Mesendoderm (in vitro differentiated cells): ENCODE data around the gene VAT1.
"Not testable (repeated sequence)": the region's sequence is repeated elsewhere in the genome, so short reads cannot be mapped to it uniquely, and the experiment has no call there.

Experiments
- DNase-seq: peaks from one replicate; pipeline ENCODE4 v3.0.0; 2013
- H2AK5ac ChIP-seq: 2 replicates; pipeline ENCODE4 v1.6.1; 2013; ENCODE audit warnings: low read length, inconsistent platforms
- H2BK120ac ChIP-seq: 2 replicates; pipeline ENCODE4 v1.6.1; 2013; ENCODE audit warnings: low read depth, mild to moderate bottlenecking, low read length, moderate library complexity, mixed read lengths
- H2BK15ac ChIP-seq: replicated peaks from 2 replicates; pipeline ENCODE4 v1.6.1; 2013; ENCODE audit warnings: low read depth, mild to moderate bottlenecking, moderate library complexity
- H2BK5ac ChIP-seq: 2 replicates; pipeline ENCODE4 v1.6.1; 2013; ENCODE audit warnings: low read length, inconsistent platforms
- H3K18ac ChIP-seq: 2 replicates; pipeline ENCODE4 v1.6.1; 2013; ENCODE audit warnings: mild to moderate bottlenecking, low read length, mixed read lengths
- H3K23ac ChIP-seq: one replicate; pipeline ENCODE4 v1.6.1; 2013; ENCODE audit warnings: low read length
- H3K27ac ChIP-seq: 2 replicates; pipeline ENCODE4 v1.5.1; 2013; ENCODE audit warnings: low read depth, mild to moderate bottlenecking, inconsistent platforms, low read length, moderate library complexity
- H3K27me3 ChIP-seq: 2 replicates; pipeline ENCODE4 v1.6.1; 2013; ENCODE audit warnings: low read length, control low read depth, mild to moderate bottlenecking, inconsistent platforms; ENCODE audit not compliant: insufficient read depth, poor library complexity
- H3K36me3 ChIP-seq: 2 replicates; pipeline ENCODE4 v1.6.1; 2013; ENCODE audit warnings: low read length, inconsistent platforms; ENCODE audit not compliant: control insufficient read depth, insufficient read depth
- H3K4ac ChIP-seq: one replicate; pipeline ENCODE4 v1.6.1; 2013; ENCODE audit warnings: low read depth, mild to moderate bottlenecking, low read length, moderate library complexity
- H3K4me1 ChIP-seq: 2 replicates; pipeline ENCODE4 v1.6.1; 2013; ENCODE audit warnings: low read depth, low read length, inconsistent platforms; ENCODE audit not compliant: control insufficient read depth
- H3K4me2 ChIP-seq: 2 replicates; pipeline ENCODE4 v1.6.1; 2013; ENCODE audit warnings: low read length
- H3K4me3 ChIP-seq: 2 replicates; pipeline ENCODE4 v1.5.1; 2013; ENCODE audit warnings: mild to moderate bottlenecking, low read length
- H3K56ac ChIP-seq: one replicate; pipeline ENCODE4 v1.6.1; 2013; ENCODE audit warnings: low read length
- H3K79me1 ChIP-seq: 2 replicates; pipeline ENCODE4 v1.6.1; 2013; ENCODE audit warnings: low read length, inconsistent platforms
- H3K79me2 ChIP-seq: 2 replicates; pipeline ENCODE4 v1.6.1; 2013; ENCODE audit warnings: mild to moderate bottlenecking, low read length; ENCODE audit not compliant: control insufficient read depth, insufficient read depth
- H3K9ac ChIP-seq: 2 replicates; pipeline ENCODE4 v1.6.1; 2013; ENCODE audit warnings: low read length, inconsistent platforms
- H4K5ac ChIP-seq: one replicate; pipeline ENCODE4 v1.6.1; 2013; ENCODE audit warnings: low read length
- H4K8ac ChIP-seq: one replicate; pipeline ENCODE4 v1.6.1; 2013; ENCODE audit warnings: low read depth, mild to moderate bottlenecking, control low read depth, low read length, moderate library complexity
- WGBS: extraction: QIAGEN DNeasy Blood & Tissue Kit; methylation state at CpG from one replicate; pipeline ENCODE4 v1.1.7; 2013; ENCODE audit warnings: low lambda C conversion rate, missing lambda C conversion rate; ENCODE audit not compliant: insufficient coverage; ENCODE audit errors: extremely low coverage; 5-methylcytosine and 5-hydroxymethylcytosine counted together

VAT1 gene

DNA sequence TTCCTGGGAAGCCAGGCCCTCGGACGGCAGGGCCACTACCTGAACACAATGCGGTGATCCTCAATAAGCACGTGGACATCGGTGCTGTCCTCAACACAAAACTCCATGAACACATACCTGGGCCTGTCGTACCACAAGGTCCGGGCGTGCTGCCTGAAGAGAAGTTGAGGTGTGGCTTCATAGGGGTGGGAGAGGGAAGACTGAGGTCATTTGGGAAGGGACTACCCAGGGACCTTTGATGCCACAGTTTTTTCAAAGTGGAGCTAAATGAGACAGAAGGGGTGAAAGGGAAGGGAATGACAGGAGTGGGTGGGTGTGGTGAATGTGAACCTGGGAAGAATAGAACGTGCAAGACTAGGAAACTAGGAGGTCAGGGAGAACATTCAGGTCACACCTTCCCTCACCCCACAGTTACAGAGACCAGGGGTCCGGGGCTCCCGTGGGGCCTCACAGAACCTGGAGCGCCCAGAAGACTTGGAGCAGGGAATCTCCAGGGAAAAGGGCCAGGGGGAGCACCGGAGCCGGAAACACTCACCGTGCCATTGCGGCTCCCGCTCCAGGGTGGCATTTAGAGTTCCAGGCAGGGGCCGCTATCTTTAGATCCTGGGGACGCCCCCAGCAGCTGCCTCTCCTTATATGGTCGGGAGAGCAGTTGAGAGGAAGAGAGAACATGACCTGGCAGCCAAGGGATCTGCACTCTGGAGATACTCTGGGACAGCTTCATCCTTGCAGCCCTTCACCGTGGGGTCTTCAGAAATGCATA lies 42.5 kb downstream of the VAT1 start, which contains the start of gene PTGES3L:
Gene PTGES3L, minus strand, starts transcription at position 570 of the 763 bp plus-strand sequence. Its CDS starts 27 bp downstream, at position 543.
- peak within 1 kb of the TSS; percentile 82 for H3K27ac ChIP-seq
- H3K4me3 ChIP-seq: peak within 1 kb of the TSS; percentile 81
- H3K4me2 ChIP-seq: peak within 1 kb of the TSS; percentile 100
- no peak within 1 kb of the TSS for H2BK120ac ChIP-seq
- H4K5ac ChIP-seq: no peak within 1 kb of the TSS
- DNase-seq: peak; percentile 93
- peak within 1 kb of the TSS; percentile 34 for H3K18ac ChIP-seq
- peaks cover 1% of the 10 kb centered on the region for H3K4me1 ChIP-seq
- H2AK5ac ChIP-seq: no peak within 1 kb of the TSS
- H3K56ac ChIP-seq: peak within 1 kb of the TSS; percentile 98
- H3K27me3 ChIP-seq: no peaks in the 10 kb centered on the region
- H3K36me3 ChIP-seq: no peaks in the 10 kb centered on the region
- H2BK5ac ChIP-seq: peak within 1 kb of the TSS; percentile 61
- no peak within 1 kb of the TSS for H4K8ac ChIP-seq
- peaks cover 5% of the 10 kb centered on the region for H3K79me1 ChIP-seq
- peak within 1 kb of the TSS; percentile 90 for H3K9ac ChIP-seq
- no CpG with 5 or more reads among the region's 21 CpGs for WGBS
- peak within 1 kb of the TSS; percentile 24 for H3K23ac ChIP-seq
- H3K79me2 ChIP-seq: peaks cover 5% of the 10 kb centered on the region
- no peak within 1 kb of the TSS for H2BK15ac ChIP-seq
- no peak within 1 kb of the TSS for H3K4ac ChIP-seq

DNA sequence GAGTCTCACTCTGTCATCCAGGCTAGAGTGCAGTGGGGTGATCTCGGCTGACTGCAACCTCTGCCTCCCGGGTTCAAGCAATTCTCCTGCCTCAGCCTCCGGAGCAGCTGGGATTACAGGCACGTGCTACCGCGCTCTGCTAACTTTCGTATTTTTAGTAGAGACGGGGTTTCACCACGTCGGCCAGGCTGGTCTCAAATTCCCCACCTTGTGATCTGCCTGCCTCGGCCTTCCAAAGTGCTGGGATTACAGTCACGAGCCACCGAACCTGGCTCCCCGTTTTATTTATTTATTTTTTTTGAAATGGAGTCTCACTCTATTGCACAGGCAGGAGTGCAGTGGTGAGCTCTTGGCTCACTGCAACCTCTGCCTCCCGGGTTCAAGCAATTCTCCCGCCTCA lies 46.5 kb downstream of the VAT1 start:
- not testable (repeated sequence) for H3K23ac ChIP-seq, DNase-seq, H2BK5ac ChIP-seq, H2BK120ac ChIP-seq, H3K4ac ChIP-seq, H2BK15ac ChIP-seq, H2AK5ac ChIP-seq, H3K4me1 ChIP-seq, H3K9ac ChIP-seq, H3K27me3 ChIP-seq, H3K18ac ChIP-seq, H4K5ac ChIP-seq, H3K27ac ChIP-seq, H3K56ac ChIP-seq, H3K4me3 ChIP-seq, H3K4me2 ChIP-seq, H3K79me2 ChIP-seq, H3K79me1 ChIP-seq, H4K8ac ChIP-seq, H3K36me3 ChIP-seq
- WGBS: no CpG with 5 or more reads among the region's 16 CpGs

DNA sequence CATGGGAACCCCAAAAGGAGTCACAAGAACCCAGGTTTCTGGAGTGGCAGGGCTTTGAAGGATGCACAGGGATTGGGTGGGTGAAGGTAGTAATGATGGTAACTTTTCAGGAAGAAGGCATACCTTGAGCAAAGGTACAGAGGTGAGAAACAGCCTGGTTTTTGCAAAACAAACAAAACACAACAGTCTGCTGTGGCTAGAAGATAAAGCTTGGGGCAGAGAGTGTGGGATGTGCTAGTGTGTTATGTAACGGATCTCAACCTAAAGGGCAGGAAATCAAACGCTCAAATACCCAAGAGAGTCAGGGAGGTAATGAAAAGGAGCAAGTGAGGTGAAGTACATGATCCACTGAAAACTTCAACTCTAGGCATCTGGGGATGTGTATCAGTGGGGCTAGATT lies 46.9 kb downstream of the VAT1 start:
- H3K23ac ChIP-seq: no peak overlapping the region
- H3K4me1 ChIP-seq: peaks cover 1% of the 10 kb centered on the region
- H3K4ac ChIP-seq: no peak overlapping the region
- H3K4me2 ChIP-seq: no peak overlapping the region
- no peak overlapping the region for H2AK5ac ChIP-seq
- no peak overlapping the region for H3K56ac ChIP-seq
- no peaks in the 10 kb centered on the region for H3K79me2 ChIP-seq
- H3K4me3 ChIP-seq: no peak overlapping the region
- H2BK15ac ChIP-seq: no peak overlapping the region
- no peak for DNase-seq
- no peak overlapping the region for H2BK5ac ChIP-seq
- H3K18ac ChIP-seq: no peak overlapping the region
- H3K9ac ChIP-seq: no peak overlapping the region
- H3K27ac ChIP-seq: no peak overlapping the region
- H3K27me3 ChIP-seq: no peaks in the 10 kb centered on the region
- H3K36me3 ChIP-seq: no peaks in the 10 kb centered on the region
- no peak overlapping the region for H4K8ac ChIP-seq
- H3K79me1 ChIP-seq: no peaks in the 10 kb centered on the region
- WGBS: no CpG with 5 or more reads among the region's 2 CpGs
- H2BK120ac ChIP-seq: no peak overlapping the region
- no peak overlapping the region for H4K5ac ChIP-seq

DNA sequence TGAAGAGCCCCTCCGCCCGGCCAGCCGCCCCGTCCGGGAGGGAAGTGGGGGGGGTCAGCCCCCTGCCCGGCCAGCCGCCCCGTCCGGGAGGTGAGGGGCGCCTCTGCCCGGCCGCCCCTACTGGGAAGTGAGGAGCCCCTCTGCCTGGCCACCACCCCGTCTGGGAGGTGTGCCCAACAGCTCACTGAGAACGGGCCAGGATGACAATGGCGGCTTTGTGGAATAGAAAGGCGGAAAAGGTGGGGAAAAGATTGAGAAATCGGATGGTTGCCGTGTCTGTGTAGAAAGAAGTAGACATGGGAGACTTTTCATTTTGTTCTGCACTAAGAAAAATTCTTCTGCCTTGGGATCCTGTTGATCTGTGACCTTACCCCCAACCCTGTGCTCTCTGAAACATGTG lies 48.9 kb downstream of the VAT1 start:
- H3K79me2 ChIP-seq, H2AK5ac ChIP-seq, H4K8ac ChIP-seq, H3K4me3 ChIP-seq, H3K4me1 ChIP-seq, H4K5ac ChIP-seq, H2BK15ac ChIP-seq, DNase-seq, H3K79me1 ChIP-seq, H3K4me2 ChIP-seq, H3K9ac ChIP-seq, H2BK5ac ChIP-seq, H3K27ac ChIP-seq, H3K18ac ChIP-seq, H3K56ac ChIP-seq, H3K36me3 ChIP-seq, H3K27me3 ChIP-seq, H2BK120ac ChIP-seq, H3K4ac ChIP-seq, H3K23ac ChIP-seq: not testable (repeated sequence)
- WGBS: no CpG with 5 or more reads among the region's 18 CpGs

DNA sequence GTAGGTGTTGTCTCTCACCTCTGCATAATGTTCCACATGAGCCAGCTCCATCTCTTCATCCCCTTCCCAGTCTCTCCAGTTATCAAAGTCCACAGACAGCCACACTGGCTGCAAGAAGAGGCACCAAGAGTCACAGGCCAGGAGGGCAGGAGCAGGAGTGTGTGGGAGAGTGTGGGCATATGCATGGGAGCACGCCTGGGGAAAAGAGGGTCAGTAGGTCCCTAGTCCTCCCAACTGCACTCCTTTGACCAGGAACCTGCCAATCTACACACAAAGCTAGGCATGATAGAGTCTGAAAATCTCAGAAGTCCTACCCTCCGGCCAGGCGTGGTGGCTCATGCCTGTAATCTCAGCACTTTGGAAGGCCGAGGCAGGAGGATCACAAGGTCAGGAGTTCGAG lies 50.6 kb downstream of the VAT1 start:
- no peak overlapping the region for H3K18ac ChIP-seq
- no peaks in the 10 kb centered on the region for H3K4me1 ChIP-seq
- no peak overlapping the region for H3K23ac ChIP-seq
- no peak overlapping the region for H3K4me2 ChIP-seq
- H2BK5ac ChIP-seq: no peak overlapping the region
- H3K56ac ChIP-seq: no peak overlapping the region
- no peaks in the 10 kb centered on the region for H3K27me3 ChIP-seq
- no peaks in the 10 kb centered on the region for H3K79me2 ChIP-seq
- no peak for DNase-seq
- no peak overlapping the region for H3K4ac ChIP-seq
- H2AK5ac ChIP-seq: no peak overlapping the region
- H3K79me1 ChIP-seq: no peaks in the 10 kb centered on the region
- no peak overlapping the region for H4K8ac ChIP-seq
- H2BK15ac ChIP-seq: no peak overlapping the region
- WGBS: no CpG with 5 or more reads among the region's 5 CpGs
- H3K4me3 ChIP-seq: no peak overlapping the region
- no peak overlapping the region for H2BK120ac ChIP-seq
- H4K5ac ChIP-seq: no peak overlapping the region
- H3K36me3 ChIP-seq: no peaks in the 10 kb centered on the region
- no peak overlapping the region for H3K27ac ChIP-seq
- no peak overlapping the region for H3K9ac ChIP-seq
